Gastrocnemius medialis (tissue), 4 donors: ENCODE results near the gene ANKRD16.

Source experiments
- POLR2A ChIP-seq, 2 donors: fragments of 450-650 bp; IDR thresholded peaks; one replicate each; pipeline ENCODE4 v1.6.1; 2017; ENCODE audit warnings: antibody characterized with exemption in 2 of 2, mild to moderate bottlenecking in 2 of 2, moderate library complexity in 2 of 2
- TF ChIP-seq, protein P1 (sequence below), 5 experiments: fragments of 450-650 bp in 3 of 5; fragments of 200-600 bp in 2 of 5; sonication (generic) in 2 of 5; IDR thresholded peaks in 4 of 5; conservative IDR thresholded peaks in 1 of 5; 1 replicate in 4 of 5; 2 replicates in 1 of 5; pipeline ENCODE4 v1.5.1; 2016 to 2019; ENCODE audit warnings: antibody characterized with exemption in 5 of 5, mild to moderate bottlenecking in 3 of 5, moderate library complexity in 3 of 5

- TF ChIP-seq, protein P1, sequence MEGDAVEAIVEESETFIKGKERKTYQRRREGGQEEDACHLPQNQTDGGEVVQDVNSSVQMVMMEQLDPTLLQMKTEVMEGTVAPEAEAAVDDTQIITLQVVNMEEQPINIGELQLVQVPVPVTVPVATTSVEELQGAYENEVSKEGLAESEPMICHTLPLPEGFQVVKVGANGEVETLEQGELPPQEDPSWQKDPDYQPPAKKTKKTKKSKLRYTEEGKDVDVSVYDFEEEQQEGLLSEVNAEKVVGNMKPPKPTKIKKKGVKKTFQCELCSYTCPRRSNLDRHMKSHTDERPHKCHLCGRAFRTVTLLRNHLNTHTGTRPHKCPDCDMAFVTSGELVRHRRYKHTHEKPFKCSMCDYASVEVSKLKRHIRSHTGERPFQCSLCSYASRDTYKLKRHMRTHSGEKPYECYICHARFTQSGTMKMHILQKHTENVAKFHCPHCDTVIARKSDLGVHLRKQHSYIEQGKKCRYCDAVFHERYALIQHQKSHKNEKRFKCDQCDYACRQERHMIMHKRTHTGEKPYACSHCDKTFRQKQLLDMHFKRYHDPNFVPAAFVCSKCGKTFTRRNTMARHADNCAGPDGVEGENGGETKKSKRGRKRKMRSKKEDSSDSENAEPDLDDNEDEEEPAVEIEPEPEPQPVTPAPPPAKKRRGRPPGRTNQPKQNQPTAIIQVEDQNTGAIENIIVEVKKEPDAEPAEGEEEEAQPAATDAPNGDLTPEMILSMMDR (IDR thresholded peaks at IDR 0.05 in 4 of 5, conservative IDR thresholded peaks at IDR 0.05 in 1 of 5) = no peak
- TF ChIP-seq POLR2A (IDR thresholded peaks at IDR 0.05) = no peak
Observed at GRCh38 chr10:5915451-5915850, 25.8 kb upstream of the ANKRD16 start.
